ENCODE results near the gene CCL1. TPM values are rescaled to one million over a fixed set of nuclear protein-coding genes. Genes with fewer than 3 reads are reported as not detected.

Gene CCL1
- total and polyA plus RNA-seq, 10 of the 15 experiments (the other 5 are each of a cell fraction or from before 2014, with no cell fraction given), result 0.14 to 1.8 (median 0.40) TPM; not detected in 3

GRCh38 chr17:34378664-34379101 lies 15.7 kb upstream of the CCL1 start (continued):
- TF ChIP-seq, protein P1, sequence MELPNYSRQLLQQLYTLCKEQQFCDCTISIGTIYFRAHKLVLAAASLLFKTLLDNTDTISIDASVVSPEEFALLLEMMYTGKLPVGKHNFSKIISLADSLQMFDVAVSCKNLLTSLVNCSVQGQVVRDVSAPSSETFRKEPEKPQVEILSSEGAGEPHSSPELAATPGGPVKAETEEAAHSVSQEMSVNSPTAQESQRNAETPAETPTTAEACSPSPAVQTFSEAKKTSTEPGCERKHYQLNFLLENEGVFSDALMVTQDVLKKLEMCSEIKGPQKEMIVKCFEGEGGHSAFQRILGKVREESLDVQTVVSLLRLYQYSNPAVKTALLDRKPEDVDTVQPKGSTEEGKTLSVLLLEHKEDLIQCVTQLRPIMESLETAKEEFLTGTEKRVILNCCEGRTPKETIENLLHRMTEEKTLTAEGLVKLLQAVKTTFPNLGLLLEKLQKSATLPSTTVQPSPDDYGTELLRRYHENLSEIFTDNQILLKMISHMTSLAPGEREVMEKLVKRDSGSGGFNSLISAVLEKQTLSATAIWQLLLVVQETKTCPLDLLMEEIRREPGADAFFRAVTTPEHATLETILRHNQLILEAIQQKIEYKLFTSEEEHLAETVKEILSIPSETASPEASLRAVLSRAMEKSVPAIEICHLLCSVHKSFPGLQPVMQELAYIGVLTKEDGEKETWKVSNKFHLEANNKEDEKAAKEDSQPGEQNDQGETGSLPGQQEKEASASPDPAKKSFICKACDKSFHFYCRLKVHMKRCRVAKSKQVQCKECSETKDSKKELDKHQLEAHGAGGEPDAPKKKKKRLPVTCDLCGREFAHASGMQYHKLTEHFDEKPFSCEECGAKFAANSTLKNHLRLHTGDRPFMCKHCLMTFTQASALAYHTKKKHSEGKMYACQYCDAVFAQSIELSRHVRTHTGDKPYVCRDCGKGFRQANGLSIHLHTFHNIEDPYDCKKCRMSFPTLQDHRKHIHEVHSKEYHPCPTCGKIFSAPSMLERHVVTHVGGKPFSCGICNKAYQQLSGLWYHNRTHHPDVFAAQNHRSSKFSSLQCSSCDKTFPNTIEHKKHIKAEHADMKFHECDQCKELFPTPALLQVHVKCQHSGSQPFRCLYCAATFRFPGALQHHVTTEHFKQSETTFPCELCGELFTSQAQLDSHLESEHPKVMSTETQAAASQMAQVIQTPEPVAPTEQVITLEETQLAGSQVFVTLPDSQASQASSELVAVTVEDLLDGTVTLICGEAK (IDR thresholded peaks at IDR 0.05; ENCODE audit: borderline replicate concordance), result no peak
- 0 out of 2 replicates have a peak, but pooled peaks have one; percentile 55 for TF ChIP-seq TCF12 (IDR thresholded peaks at IDR 0.05; ENCODE audit: low read depth, low read length)
- 0 out of 2 replicates have a peak, but pooled peaks have one; percentile 65 for TF ChIP-seq STAT3 (IDR thresholded peaks at IDR 0.05; ENCODE audit: low read depth, low read length)
- no peak for TF ChIP-seq PAX8 (IDR thresholded peaks at IDR 0.05)
- peak; percentile 73; the same call in 1 of the 2 replicates for TF ChIP-seq MTA3 (IDR thresholded peaks at IDR 0.05; ENCODE audit: borderline replicate concordance, low read length)
- TF ChIP-seq FOXM1 (IDR thresholded peaks at IDR 0.05; ENCODE audit: low read depth, low read length), result peak; percentile 61; the same call in 1 of the 2 replicates
- peak; percentile 66; the same call in 1 of the 2 replicates for TF ChIP-seq JUND (IDR thresholded peaks at IDR 0.05; ENCODE audit: low read depth, low read length)
- TF ChIP-seq TCF7 (IDR thresholded peaks at IDR 0.05; ENCODE audit: borderline replicate concordance), result peak; percentile 33; the same call in 1 of the 2 replicates
- peak in 1 of 2 experiments; percentile 86; a peak in 2 of 4 replicates for TF ChIP-seq ETV6 (conservative IDR thresholded peaks at IDR 0.05 in 1 of 2, IDR thresholded peaks at IDR 0.05 in 1 of 2; ENCODE audit: borderline replicate concordance in 1 of 2, low read depth in 1 of 2)
- peak; percentile 18; the same call in 1 of the 2 replicates for TF ChIP-seq BACH1 (IDR thresholded peaks at IDR 0.05; ENCODE audit: borderline replicate concordance)
- no peak for TF ChIP-seq NFYA (IDR thresholded peaks at IDR 0.05; ENCODE audit: borderline replicate concordance, low read depth, low read length)
- TF ChIP-seq, protein P2, sequence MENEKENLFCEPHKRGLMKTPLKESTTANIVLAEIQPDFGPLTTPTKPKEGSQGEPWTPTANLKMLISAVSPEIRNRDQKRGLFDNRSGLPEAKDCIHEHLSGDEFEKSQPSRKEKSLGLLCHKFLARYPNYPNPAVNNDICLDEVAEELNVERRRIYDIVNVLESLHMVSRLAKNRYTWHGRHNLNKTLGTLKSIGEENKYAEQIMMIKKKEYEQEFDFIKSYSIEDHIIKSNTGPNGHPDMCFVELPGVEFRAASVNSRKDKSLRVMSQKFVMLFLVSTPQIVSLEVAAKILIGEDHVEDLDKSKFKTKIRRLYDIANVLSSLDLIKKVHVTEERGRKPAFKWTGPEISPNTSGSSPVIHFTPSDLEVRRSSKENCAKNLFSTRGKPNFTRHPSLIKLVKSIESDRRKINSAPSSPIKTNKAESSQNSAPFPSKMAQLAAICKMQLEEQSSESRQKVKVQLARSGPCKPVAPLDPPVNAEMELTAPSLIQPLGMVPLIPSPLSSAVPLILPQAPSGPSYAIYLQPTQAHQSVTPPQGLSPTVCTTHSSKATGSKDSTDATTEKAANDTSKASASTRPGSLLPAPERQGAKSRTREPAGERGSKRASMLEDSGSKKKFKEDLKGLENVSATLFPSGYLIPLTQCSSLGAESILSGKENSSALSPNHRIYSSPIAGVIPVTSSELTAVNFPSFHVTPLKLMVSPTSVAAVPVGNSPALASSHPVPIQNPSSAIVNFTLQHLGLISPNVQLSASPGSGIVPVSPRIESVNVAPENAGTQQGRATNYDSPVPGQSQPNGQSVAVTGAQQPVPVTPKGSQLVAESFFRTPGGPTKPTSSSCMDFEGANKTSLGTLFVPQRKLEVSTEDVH (IDR thresholded peaks at IDR 0.05; ENCODE audit: low read depth, partially characterized antibody), result no peak
- peak; percentile 89; the same call in 1 of the 2 replicates for TF ChIP-seq RCOR1 (conservative IDR thresholded peaks at IDR 0.05; ENCODE audit: low read depth, low read length)
- TF ChIP-seq TCF3 (IDR thresholded peaks at IDR 0.05; ENCODE audit: borderline replicate concordance, insufficient read depth, low read depth, low read length), result peak; percentile 41; the same call in 1 of the 2 replicates
- no peak for TF ChIP-seq CBFB (IDR thresholded peaks at IDR 0.05; ENCODE audit: low read depth)
- TF ChIP-seq EP300 (IDR thresholded peaks at IDR 0.05; ENCODE audit: borderline replicate concordance in 1 of 2, control insufficient read depth in 1 of 2, low read depth in 2 of 2, low read length in 2 of 2), result peak; percentile 77 to 92
- TF ChIP-seq RFX5 (IDR thresholded peaks at IDR 0.05; ENCODE audit: low read depth, low read length), result no peak
- 0 out of 2 replicates have a peak, but pooled peaks have one; percentile 37 for TF ChIP-seq NR2F1 (conservative IDR thresholded peaks at IDR 0.05)
- peak; percentile 89 for TF ChIP-seq NBN (IDR thresholded peaks at IDR 0.05)
- TF ChIP-seq JUNB (IDR thresholded peaks at IDR 0.05), result peak; percentile 85
- TF ChIP-seq MLLT1 (IDR thresholded peaks at IDR 0.05), result 0 out of 2 replicates have a peak, but pooled peaks have one; percentile 36
- peak; percentile 71 for TF ChIP-seq RUNX3 (IDR thresholded peaks at IDR 0.05; ENCODE audit: low read length)

Measured in GM12878 (cell line).